Measurements from ENCODE around the gene PLCD4. TPM values are rescaled to one million over a fixed set of nuclear protein-coding genes. Genes with fewer than 3 reads are reported as not detected.
A peak's percentile ranks its signal among the peaks of the same experiment; 100 is the strongest.

The PLCD4 gene
- total and polyA plus RNA-seq, 2 of the 8 experiments (the other 6 are each of a cell fraction or from before 2014, with no cell fraction given): 0.21 to 0.50 TPM

DNA sequence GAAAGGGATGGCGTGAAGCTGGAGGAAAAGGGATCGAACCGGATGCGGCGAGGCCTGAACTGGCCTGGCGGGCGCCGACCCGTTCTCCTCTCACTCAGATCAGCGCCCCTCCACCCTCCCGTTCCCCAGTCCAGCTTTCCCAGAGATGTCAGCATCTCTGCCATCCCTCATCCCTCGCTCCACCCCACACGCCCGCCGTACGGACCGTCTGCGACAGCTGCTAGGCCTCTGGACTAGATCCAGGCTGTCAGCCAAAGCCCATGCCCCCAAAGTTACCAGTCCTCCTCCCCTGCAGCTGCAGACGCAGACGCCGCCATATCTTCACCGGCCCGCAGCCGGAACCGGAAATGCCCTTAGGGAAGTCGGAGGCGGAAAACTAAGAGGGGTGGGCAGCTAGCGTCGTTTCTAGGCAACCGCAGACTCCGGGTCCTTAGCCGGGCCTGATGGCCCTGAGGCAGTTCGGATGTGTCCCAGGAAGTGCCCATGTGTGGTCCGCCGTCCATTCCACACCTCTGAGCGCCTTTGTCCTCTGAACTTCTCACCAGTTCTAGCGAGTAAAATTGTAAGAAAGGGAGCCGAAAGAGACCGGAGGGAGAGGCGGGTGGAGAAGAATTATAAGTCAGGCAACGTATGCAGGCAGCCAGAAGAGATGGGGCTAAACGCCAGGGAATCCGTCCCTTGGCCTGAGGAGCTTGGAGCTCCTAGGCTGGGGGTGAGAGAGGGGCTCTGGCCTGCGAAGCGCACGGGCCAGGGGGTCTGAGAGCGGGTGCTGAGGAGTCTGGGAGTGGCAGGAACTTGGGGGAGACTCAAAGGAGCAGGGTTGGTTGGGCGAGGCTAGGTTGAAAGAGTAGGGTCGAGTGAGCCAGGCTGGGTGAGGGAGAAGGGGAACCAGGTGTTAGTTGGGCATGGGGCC lies 64.2 kb downstream of the PLCD4 start, which contains the start of the genes RNF25 and STK36:
TSS of gene RNF25 (minus strand) at position 349 of the 913 bp plus-strand sequence. CDS start at position 317, 32 bp downstream.
TSS of gene STK36 (plus strand) at position 433 of the 913 bp plus-strand sequence. CDS start 744 bp downstream, outside the sequence.
- no peak within 1 kb of the TSS for H3K4ac ChIP-seq (replicated peaks; ENCODE audit: insufficient read length, low read depth, low read length)
- H3K9ac ChIP-seq (replicated peaks in 1 of 4; ENCODE audit: extremely low read depth in 1 of 4, low read depth in 3 of 4, low read length in 3 of 4): peak within 1 kb of the TSS; percentile 72 to 96 (median 88)
- WGBS, 2 experiments (ENCODE audit: extremely low coverage in 1 of 2, insufficient coverage in 1 of 2, insufficient read length in 1 of 2, insufficient replicate concordance in 2 of 2, low coverage in 1 of 2, low lambda C conversion rate in 2 of 2, missing lambda C conversion rate in 1 of 2): 2% methylated on average over 49 of the region's 49 CpGs; no CpG with 5 or more reads in 1 of the 2 experiments
- 0 out of 2 replicates have a peak within 1 kb of the TSS, but pooled peaks have one; percentile 46 for H2BK15ac ChIP-seq (ENCODE audit: low read length)
- H2BK120ac ChIP-seq (replicated peaks; ENCODE audit: low read depth, low read length): no peak within 1 kb of the TSS
- H2BK12ac ChIP-seq (ENCODE audit: low read depth, low read length): peak within 1 kb of the TSS; percentile 68; the same call in 1 of the 2 replicates
- H4K8ac ChIP-seq (ENCODE audit: extremely low read depth, insufficient read depth, low read length): peak within 1 kb of the TSS; percentile 82; the same call in 1 of the 2 replicates
- peaks cover 9% of the 10 kb centered on the region for H3K23me2 ChIP-seq (ENCODE audit: low read depth, low read length)
- FAIRE-seq (peak; percentile 55), DNase-seq (ENCODE audit: low read depth in 1 of 2, low spot score in 2 of 2) (peak; percentile 74 to 85)
- peaks cover 0 to 4% (median 1%) of the 10 kb centered on the region in 4 experiments; a peak in 3 of 7 replicates for H3K4me1 ChIP-seq (replicated peaks in 1 of 4; ENCODE audit: control insufficient read depth in 3 of 4, insufficient read depth in 4 of 4, low read length in 3 of 4)
- CTCF ChIA-PET (ENCODE audit: partially characterized antibody): interaction anchor here (1.0 to 6.1 kb wide), 7 partner anchors 12 to 176 kb away, joined by 3 to 45 read pairs (median 7); partner anchors contain the start of genes BCS1L and ZNF142
- no peak within 1 kb of the TSS for H2AK5ac ChIP-seq (ENCODE audit: low read depth, low read length)
- H3K79me1 ChIP-seq (ENCODE audit: low read depth, low read length): peaks cover 2% of the 10 kb centered on the region; the same call in 1 of the 2 replicates
- H3K36me3 ChIP-seq (ENCODE audit: control insufficient read depth in 2 of 4, insufficient read depth in 4 of 4, low read length in 3 of 4): peaks cover 8 to 19% (median 11%) of the 10 kb centered on the region in 4 experiments
- no peak within 1 kb of the TSS for H3K14ac ChIP-seq (ENCODE audit: insufficient read length)
- H3K4me3 ChIP-seq (ENCODE audit: extremely low read depth in 1 of 4, insufficient read depth in 2 of 4, low read depth in 3 of 4, low read length in 4 of 4): peak within 1 kb of the TSS; percentile 96 to 99 (median 96)
- peak within 1 kb of the TSS; percentile 35 for H4K5ac ChIP-seq (ENCODE audit: insufficient read length, low read depth, low read length)
- no peaks in the 10 kb centered on the region for H3K9me3 ChIP-seq (ENCODE audit: insufficient read depth in 2 of 2, low read depth in 1 of 2, low read length in 1 of 2)
- no peak within 1 kb of the TSS for H4K91ac ChIP-seq (replicated peaks; ENCODE audit: insufficient read length, low read length)
- H3K56ac ChIP-seq (replicated peaks; ENCODE audit: insufficient read length, low read depth, low read length): no peak within 1 kb of the TSS
- no peak within 1 kb of the TSS for H2BK20ac ChIP-seq (ENCODE audit: low read length)
- H3K23ac ChIP-seq (ENCODE audit: insufficient read length): no peak within 1 kb of the TSS
- no peaks in the 10 kb centered on the region for H3K27me3 ChIP-seq (replicated peaks in 1 of 4; ENCODE audit: control insufficient read depth in 3 of 4, extremely low read depth in 1 of 4, insufficient read depth in 3 of 4, low read length in 3 of 4)
- peak within 1 kb of the TSS; percentile 89 for H2AFZ ChIP-seq (ENCODE audit: low read length)
- POLR2A ChIA-PET (ENCODE audit: partially characterized antibody): interaction anchor here (0.6 to 6.4 kb wide), 15 partner anchors 9 to 176 kb away, joined by 3 to 95 read pairs (median 4); partner anchors contain the start of genes BCS1L, TTLL4 and ZNF142
- H4K20me1 ChIP-seq (replicated peaks in 1 of 2; ENCODE audit: control insufficient read depth in 1 of 2, insufficient read depth in 2 of 2, low read length in 2 of 2): no peaks in the 10 kb centered on the region
- H3K18ac ChIP-seq (ENCODE audit: extremely low read depth, low read length): peak within 1 kb of the TSS; percentile 96
- H3K79me2 ChIP-seq (ENCODE audit: control insufficient read depth in 1 of 2, insufficient read depth in 2 of 2, low read length in 2 of 2): peaks cover 0 to 17% of the 10 kb centered on the region in 2 experiments; a peak in 2 of 4 replicates
- H2BK5ac ChIP-seq (ENCODE audit: low read depth, low read length): peak within 1 kb of the TSS; percentile 96
- peak within 1 kb of the TSS; percentile 95 to 96 for H3K4me2 ChIP-seq (ENCODE audit: insufficient read depth in 1 of 2, low read depth in 2 of 2, low read length in 2 of 2)
- H3K27ac ChIP-seq (ENCODE audit: low read depth, low read length): peak within 1 kb of the TSS; percentile 86
- TF ChIP-seq CTBP2 (IDR thresholded peaks at IDR 0.05; ENCODE audit: borderline replicate concordance, insufficient read depth, insufficient read length, low read length): no peak
- 0 out of 2 replicates have a peak, but pooled peaks have one; percentile 7 for TF ChIP-seq CREB1 (IDR thresholded peaks at IDR 0.05)
- no peak for TF ChIP-seq TAF7 (optimal IDR thresholded peaks at IDR 0.05; ENCODE audit: borderline replicate concordance, low read depth, low read length)
- TF ChIP-seq, protein P1, sequence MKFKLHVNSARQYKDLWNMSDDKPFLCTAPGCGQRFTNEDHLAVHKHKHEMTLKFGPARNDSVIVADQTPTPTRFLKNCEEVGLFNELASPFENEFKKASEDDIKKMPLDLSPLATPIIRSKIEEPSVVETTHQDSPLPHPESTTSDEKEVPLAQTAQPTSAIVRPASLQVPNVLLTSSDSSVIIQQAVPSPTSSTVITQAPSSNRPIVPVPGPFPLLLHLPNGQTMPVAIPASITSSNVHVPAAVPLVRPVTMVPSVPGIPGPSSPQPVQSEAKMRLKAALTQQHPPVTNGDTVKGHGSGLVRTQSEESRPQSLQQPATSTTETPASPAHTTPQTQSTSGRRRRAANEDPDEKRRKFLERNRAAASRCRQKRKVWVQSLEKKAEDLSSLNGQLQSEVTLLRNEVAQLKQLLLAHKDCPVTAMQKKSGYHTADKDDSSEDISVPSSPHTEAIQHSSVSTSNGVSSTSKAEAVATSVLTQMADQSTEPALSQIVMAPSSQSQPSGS (IDR thresholded peaks at IDR 0.05; ENCODE audit: low read length): no peak
- TF ChIP-seq BACH1 (IDR thresholded peaks at IDR 0.05; ENCODE audit: low read length): no peak
- TF ChIP-seq POLR2AphosphoS5 (IDR thresholded peaks at IDR 0.05; ENCODE audit: low read depth, low read length): peak; percentile 41
- peak; percentile 90 for TF ChIP-seq YY1 (IDR thresholded peaks at IDR 0.05; ENCODE audit: low read depth, low read length)
- TF ChIP-seq GTF2F1 (IDR thresholded peaks at IDR 0.05; ENCODE audit: borderline replicate concordance, low read depth, low read length): 0 out of 2 replicates have a peak, but pooled peaks have one; percentile 77
- TF ChIP-seq TBP (IDR thresholded peaks at IDR 0.05; ENCODE audit: low read depth, low read length): peak; percentile 79
